Daoy (cell line): ENCODE results near the gene NBPF3. TPM values are rescaled to one million over a fixed set of nuclear protein-coding genes. Genes with fewer than 3 reads are reported as not detected.
"Not testable (repeated sequence)": the region's sequence is repeated elsewhere in the genome, so short reads cannot be mapped to it uniquely, and the experiment has no call there.

Experiments
- DNase-seq: peaks from one replicate; pipeline ENCODE4 v3.0.0-alpha.2; 2015; ENCODE audit warnings: low read depth
- total RNA-seq: library from RNA; depleted of rRNA; stranded (reverse); fragments of >200 nt; shearing (Covaris generic); gene quantifications from 2 replicates; pipeline ENCODE4 v1.2.3, GENCODE V29; 2014; rRNA removed

The NBPF3 gene, protein sequence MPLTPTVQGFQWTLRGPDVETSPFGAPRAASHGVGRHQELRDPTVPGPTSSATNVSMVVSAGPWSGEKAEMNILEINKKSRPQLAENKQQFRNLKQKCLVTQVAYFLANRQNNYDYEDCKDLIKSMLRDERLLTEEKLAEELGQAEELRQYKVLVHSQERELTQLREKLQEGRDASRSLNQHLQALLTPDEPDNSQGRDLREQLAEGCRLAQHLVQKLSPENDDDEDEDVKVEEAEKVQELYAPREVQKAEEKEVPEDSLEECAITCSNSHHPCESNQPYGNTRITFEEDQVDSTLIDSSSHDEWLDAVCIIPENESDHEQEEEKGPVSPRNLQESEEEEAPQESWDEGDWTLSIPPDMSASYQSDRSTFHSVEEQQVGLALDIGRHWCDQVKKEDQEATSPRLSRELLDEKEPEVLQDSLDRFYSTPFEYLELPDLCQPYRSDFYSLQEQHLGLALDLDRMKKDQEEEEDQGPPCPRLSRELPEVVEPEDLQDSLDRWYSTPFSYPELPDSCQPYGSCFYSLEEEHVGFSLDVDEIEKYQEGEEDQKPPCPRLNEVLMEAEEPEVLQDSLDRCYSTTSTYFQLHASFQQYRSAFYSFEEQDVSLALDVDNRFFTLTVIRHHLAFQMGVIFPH
- total RNA-seq = 9.3 and 11.6 TPM in 2 replicates

DNA sequence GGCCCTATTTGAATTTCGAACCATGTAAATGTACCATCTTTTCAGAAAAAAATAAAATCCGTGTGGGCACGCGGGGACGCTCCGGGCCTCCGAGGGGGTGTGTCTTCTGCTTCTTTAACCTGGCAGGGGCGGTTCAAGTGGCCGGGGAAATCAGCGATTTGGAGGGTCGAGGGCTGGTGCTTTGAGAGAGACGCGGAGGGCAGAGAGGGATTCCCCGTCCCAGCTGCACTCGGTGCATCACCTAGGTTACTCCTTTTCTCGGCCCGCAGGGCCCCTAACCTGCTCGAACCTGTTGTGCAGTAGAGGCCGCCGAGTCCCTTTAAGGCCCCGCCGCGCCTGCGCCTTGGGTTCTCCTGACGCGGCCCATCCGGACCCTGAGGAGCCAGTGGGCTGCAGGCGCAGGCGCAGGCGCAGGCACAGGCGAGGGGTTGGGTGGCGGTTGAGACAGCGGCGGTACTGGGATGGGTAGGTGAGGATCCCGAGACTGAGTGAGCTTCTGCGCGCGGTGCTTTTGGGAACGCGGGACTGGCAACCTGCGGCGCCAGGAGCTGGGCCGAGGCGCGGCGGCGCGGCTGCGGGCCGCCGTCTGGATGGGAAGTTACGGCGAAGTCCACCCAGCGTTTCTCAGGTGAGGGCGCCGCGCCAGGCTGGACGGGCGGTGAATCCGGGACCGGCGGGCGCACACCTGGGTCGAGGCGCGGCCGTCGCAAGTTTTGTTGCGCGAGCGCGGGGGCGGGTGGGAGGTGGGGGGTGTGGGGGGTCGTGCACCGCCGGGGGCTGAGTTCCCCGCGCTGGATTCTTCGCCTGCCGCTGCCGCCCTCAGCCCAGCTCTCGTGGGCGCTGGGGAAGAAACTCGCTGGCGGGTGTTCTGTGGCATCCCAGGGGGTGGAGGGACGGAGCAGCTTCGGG lies at the start of gene NBPF3:
TSS of gene NBPF3 (plus strand) at position 417 of the 909 bp plus-strand sequence. CDS start 4,950 bp downstream, outside the sequence.
- peak; percentile 94 for DNase-seq

GRCh38 chr1:21391497-21391896 lies 48.4 kb upstream of the NBPF3 start:
- no peak for DNase-seq

DNA sequence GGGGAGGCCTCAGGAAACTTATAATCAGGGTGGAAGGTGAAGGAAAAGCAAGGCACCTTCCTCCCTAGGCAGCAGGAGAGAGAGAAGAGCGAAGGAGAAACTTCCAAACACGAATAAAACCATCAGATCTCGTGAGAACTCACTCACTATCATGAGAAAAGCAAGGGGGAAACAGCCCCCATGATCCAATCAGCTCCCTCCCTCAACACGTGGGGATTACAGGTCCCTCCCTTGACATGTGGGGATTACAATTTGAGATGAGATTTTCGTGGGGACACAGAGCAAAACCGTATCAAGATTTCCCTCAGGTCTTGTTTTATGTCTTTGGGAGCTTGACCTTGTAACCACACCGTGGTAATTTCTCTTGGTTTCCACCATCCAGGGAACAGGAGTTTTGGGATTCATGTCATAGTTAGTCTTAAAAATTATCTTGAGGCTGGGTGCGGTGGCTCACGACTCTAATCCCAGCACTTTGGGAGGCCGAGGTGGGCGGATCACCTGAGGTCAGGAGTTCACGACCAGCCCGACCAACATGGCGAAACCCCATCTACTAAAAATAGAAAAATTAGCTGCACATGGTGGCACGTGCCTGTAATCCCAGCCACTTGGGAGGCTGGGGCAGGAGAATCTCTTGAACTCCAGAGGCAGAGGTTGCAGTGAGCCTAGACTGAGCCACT lies 47.2 kb upstream of the NBPF3 start:
- no peak for DNase-seq

- no peak for DNase-seq
These were observed 43.4 kb upstream of the NBPF3 start for GRCh38 chr1:21396516-21396915.

- DNase-seq = peak; percentile 23
These were observed 42.1 kb upstream of the NBPF3 start for GRCh38 chr1:21397813-21398188.

DNA sequence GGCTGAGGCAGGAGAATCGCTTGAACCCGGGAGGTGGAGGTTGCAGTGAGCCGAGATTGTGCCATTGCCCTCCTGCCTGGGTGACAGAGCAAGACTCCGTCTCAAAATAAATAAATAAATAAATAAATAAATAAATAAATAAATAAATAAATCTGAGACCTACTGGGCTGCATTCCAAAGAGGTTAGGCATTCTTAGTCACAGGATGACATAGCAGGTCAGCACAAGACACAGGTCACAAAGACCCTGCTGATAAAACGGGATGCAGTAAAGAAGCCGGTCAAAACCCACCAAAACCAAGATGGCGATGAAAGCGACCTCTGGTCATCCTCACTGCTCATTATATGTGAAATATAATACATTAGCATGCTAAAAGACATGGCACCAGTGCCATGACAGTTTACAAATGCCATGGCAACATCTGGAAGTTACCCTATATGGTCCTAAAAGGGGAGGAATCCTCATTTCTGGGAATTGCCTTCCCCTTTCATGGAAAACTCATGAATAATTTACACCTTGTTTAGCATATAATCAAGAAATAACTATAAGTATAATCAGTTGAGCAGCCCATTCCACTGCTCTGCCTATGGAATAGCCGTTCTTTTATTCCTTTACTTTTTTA lies 38.1 kb upstream of the NBPF3 start:
- not testable (repeated sequence) for DNase-seq

DNA sequence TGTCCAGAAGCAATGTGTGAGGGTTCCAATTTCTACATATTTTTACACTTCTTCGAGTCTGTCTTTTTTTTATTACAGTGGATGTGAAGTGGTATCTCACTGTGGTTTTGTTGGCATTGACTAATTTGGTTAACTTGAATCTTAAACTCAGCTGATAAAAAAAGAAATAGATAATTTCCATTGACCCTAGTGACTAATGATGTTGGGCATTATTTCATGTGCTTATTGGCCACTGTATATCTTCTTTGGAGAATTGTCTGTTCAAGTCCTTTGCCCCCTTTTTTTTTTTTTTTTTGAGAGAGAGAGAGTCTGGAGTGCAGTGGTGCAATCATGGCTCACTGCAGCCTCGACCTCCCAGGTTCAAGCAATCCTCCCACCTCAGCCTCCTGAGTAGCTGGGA lies 33.3 kb upstream of the NBPF3 start:
- DNase-seq = no peak

- DNase-seq = not testable (repeated sequence)
These were observed 30.0 kb upstream of the NBPF3 start for GRCh38 chr1:21409897-21410296.

GRCh38 chr1:21414015-21414414 lies 25.9 kb upstream of the NBPF3 start:
- no peak for DNase-seq

- not testable (repeated sequence) for DNase-seq
These were observed 19.6 kb upstream of the NBPF3 start for GRCh38 chr1:21420378-21420777.

GRCh38 chr1:21421307-21421706 lies 18.6 kb upstream of the NBPF3 start:
- not testable (repeated sequence) for DNase-seq

GRCh38 chr1:21427798-21428480 lies 12.0 kb upstream of the NBPF3 start:
- not testable (repeated sequence) for DNase-seq

DNA sequence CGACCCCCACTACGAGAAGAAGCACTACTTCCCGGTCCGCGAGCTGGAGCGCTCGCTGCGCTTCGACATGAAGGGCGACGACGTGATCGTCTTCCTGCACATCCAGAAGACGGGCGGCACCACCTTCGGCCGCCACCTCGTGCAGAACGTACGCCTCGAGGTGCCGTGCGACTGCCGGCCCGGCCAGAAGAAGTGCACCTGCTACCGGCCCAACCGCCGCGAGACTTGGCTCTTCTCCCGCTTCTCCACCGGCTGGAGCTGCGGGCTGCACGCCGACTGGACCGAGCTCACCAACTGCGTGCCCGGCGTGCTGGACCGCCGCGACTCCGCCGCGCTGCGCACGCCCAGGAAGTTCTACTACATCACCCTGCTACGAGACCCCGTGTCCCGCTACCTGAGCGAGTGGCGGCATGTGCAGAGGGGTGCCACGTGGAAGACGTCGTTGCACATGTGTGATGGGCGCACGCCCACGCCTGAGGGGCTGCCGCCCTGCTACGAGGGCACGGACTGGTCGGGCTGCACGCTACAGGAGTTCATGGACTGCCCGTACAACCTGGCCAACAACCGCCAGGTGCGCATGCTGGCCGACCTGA lies 11.4 kb upstream of the NBPF3 start:
- DNase-seq = not testable (repeated sequence)

GRCh38 chr1:21429210-21429609 lies 10.7 kb upstream of the NBPF3 start:
- not testable (repeated sequence) for DNase-seq

DNA sequence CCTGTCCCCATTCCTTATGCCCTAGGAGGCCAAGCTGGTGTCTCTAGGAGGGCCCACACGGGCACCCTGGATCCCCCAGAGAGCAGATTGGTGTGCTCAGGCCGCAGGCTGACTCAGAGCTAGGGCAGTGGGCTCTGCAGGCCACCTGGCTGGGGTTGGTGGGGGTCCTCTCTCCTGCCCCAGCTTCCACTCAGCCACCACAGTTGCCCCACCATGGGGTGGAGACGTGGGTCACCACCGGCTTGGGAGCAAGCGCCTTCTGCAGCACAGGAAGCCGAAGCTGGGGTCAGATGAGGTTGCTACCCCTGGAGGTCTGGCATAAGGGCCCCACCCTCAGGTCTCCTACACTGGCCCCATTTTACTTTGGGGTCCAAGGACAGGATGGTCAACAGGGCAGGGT lies 9.1 kb upstream of the NBPF3 start:
- not testable (repeated sequence) for DNase-seq

- no peak for DNase-seq
These were observed 5.5 kb upstream of the NBPF3 start for GRCh38 chr1:21434394-21434793.

DNA sequence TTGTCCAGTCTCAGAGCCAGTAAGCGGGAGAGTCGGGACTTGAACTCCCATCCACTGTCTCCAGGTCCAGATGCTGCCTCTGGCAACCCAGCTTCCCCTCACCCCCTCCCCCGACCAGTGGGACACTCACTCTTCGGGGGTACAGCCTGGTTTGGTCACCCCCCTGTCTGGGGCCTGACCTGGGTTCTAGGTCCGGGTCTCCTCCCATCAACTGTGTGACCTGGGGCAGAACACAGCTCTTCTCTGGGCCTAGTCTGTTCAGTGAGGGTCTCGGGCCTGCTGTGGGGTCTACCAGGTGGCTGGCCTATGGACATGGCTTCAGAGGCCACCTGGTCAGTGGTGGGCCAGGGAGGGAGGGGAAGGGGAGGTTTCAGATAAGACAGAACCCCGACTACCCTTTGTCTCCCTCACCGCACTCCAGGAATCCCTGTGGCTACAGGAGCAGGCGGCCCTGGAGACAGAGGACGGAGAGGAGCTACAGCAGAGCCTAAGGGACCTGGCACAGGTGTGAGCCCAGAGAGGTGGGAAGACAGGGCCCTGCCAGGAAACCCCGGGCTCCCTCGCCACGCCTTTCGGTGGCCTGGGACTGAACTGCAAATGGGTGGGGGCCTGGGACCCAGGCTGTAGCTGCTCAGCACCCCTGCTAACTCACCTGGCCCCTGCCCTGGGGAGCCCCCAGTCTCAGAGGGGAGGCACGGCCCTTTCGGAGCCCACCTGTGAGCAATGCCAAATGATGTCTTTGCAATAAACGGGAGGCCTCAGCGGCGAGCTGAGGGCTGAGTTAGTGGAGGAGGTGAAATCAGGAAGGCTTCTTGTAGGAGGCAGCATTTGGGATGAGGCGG lies 4.1 kb upstream of the NBPF3 start:
- no peak for DNase-seq

- DNase-seq = no peak
These were observed 3.2 kb upstream of the NBPF3 start for GRCh38 chr1:21436488-21437340.
